ENCODE measurements around the gene NINJ2.

DNA sequence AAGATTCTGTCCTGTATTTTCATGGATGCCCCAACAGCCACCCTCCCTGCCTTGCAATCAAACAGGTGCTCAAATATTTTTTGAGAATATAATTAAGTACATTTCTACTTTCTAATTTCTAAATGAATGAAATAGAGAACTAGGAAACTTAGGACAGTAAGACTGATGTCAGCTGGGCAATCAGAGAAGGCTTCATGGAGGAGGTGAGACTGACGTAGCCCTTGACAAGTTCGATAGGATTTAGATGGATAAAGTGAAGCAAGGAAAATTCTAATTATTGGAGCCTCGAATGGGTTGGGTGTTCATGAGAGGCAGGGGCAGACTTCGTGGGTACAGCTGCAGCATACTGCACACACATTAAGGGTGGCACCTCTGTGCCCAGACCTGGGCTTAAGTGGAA is 36.0 kb downstream of the NINJ2 start:
- TF ChIP-seq, protein P1, sequence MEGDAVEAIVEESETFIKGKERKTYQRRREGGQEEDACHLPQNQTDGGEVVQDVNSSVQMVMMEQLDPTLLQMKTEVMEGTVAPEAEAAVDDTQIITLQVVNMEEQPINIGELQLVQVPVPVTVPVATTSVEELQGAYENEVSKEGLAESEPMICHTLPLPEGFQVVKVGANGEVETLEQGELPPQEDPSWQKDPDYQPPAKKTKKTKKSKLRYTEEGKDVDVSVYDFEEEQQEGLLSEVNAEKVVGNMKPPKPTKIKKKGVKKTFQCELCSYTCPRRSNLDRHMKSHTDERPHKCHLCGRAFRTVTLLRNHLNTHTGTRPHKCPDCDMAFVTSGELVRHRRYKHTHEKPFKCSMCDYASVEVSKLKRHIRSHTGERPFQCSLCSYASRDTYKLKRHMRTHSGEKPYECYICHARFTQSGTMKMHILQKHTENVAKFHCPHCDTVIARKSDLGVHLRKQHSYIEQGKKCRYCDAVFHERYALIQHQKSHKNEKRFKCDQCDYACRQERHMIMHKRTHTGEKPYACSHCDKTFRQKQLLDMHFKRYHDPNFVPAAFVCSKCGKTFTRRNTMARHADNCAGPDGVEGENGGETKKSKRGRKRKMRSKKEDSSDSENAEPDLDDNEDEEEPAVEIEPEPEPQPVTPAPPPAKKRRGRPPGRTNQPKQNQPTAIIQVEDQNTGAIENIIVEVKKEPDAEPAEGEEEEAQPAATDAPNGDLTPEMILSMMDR (IDR thresholded peaks at IDR 0.05): no peak
- no peak for TF ChIP-seq SMC3 (IDR thresholded peaks at IDR 0.05)
- no peak for TF ChIP-seq RFX5 (IDR thresholded peaks at IDR 0.05)
- TF ChIP-seq CBX2 (IDR thresholded peaks at IDR 0.05; ENCODE audit: borderline replicate concordance, low read depth): no peak
- TF ChIP-seq CEBPB (IDR thresholded peaks at IDR 0.05): no peak

Measured in A549 (cell line).